OCI-LY3 (cell line): ENCODE results near the gene LIF.

Experiments used
- CTCF ChIP-seq: fragments of 200-600, 300-600 bp; sonication (generic); IDR thresholded peaks from 2 replicates; pipeline ENCODE4 v1.5.1; 2014; ENCODE audit warnings: antibody characterized with exemption, low read length, low read depth
- EZH2phosphoT487 ChIP-seq: fragments of 200-600 bp; shearing (Covaris generic); IDR thresholded peaks from 2 replicates; pipeline ENCODE4 v1.6.1; 2018; ENCODE audit warnings: antibody characterized with exemption, mixed run types, low read depth

- no peak for TF ChIP-seq CTCF
- TF ChIP-seq EZH2phosphoT487, result no peak
Observed at GRCh38 chr22:30261134-30261533, 14.6 kb upstream of the LIF start.
